Neural cell (in vitro differentiated cells): Measurements from ENCODE around the gene KNG1.

ENCODE experiments used
- CTCF ChIP-seq: fragments of 450-650 bp; IDR thresholded peaks from 2 replicates; pipeline ENCODE4 v1.5.1; 2014; ENCODE audit warnings: antibody characterized with exemption, mild to moderate bottlenecking, moderate library complexity; ENCODE audit not compliant: poor library complexity, severe bottlenecking
- EP300 ChIP-seq: fragments of 450-650 bp; conservative IDR thresholded peaks from 2 replicates; pipeline ENCODE4 v1.6.1; 2014; ENCODE audit warnings: antibody characterized with exemption, mild to moderate bottlenecking, moderate library complexity; ENCODE audit not compliant: poor library complexity, severe bottlenecking
- EZH2 ChIP-seq: fragments of 200-600, 300-800 bp; shearing (Covaris generic), sonication (generic); IDR thresholded peaks from 2 replicates; pipeline ENCODE4 v1.6.1; 2014; ENCODE audit warnings: antibody characterized with exemption, low read length, borderline replicate concordance, mild to moderate bottlenecking; ENCODE audit not compliant: insufficient read depth, poor library complexity, severe bottlenecking
- MXI1 ChIP-seq: fragments of 450-650 bp; conservative IDR thresholded peaks from 2 replicates; pipeline ENCODE4 v1.6.1; 2014; ENCODE audit warnings: antibody characterized with exemption, mild to moderate bottlenecking; ENCODE audit not compliant: poor library complexity, severe bottlenecking
- POLR2AphosphoS5 ChIP-seq: IDR thresholded peaks from 2 replicates; pipeline ENCODE4 v1.6.1; 2012
- RAD21 ChIP-seq: fragments of 450-650 bp; conservative IDR thresholded peaks from 2 replicates; pipeline ENCODE4 v1.6.1; 2014; ENCODE audit warnings: antibody characterized with exemption, mild to moderate bottlenecking, moderate library complexity
- REST ChIP-seq: IDR thresholded peaks from 2 replicates; pipeline ENCODE4 v1.6.1; 2012; ENCODE audit warnings: borderline replicate concordance
- SMC3 ChIP-seq: fragments of 450-650 bp; conservative IDR thresholded peaks from 2 replicates; pipeline ENCODE4 v1.6.1; 2014; ENCODE audit warnings: antibody characterized with exemption, mild to moderate bottlenecking, moderate library complexity; ENCODE audit not compliant: poor library complexity

GRCh38 chr3:186789554-186790260 is 72.5 kb downstream of the KNG1 start:
- TF ChIP-seq CTCF = no peak
- TF ChIP-seq REST = no peak
- no peak for TF ChIP-seq POLR2AphosphoS5
- no peak for TF ChIP-seq RAD21
- TF ChIP-seq EZH2 = no peak
- TF ChIP-seq MXI1 = no peak
- TF ChIP-seq EP300 = no peak
- TF ChIP-seq SMC3 = no peak
